ENCODE data around the gene PLAC8. TPM values are rescaled to one million over a fixed set of nuclear protein-coding genes. Genes with fewer than 3 reads are reported as not detected.
A peak's percentile ranks its signal among the peaks of the same experiment; 100 is the strongest.
"Not testable (repeated sequence)": the region's sequence is repeated elsewhere in the genome, so short reads cannot be mapped to it uniquely, and the experiment has no call there.

PLAC8 gene
- total and polyA plus RNA-seq, 2 donors (not counting 1 experiment from before 2014, with no cell fraction given) = 125 to 499 TPM

GRCh38 chr4:83112231-83112630 is 2.3 kb downstream of the PLAC8 start:
- no peak for TF ChIP-seq CTCF (IDR thresholded peaks at IDR 0.05)
- no peak for TF ChIP-seq EZH2 (IDR thresholded peaks at IDR 0.05; ENCODE audit: borderline replicate concordance, insufficient read depth, low read depth, low read length, poor library complexity, severe bottlenecking)
- H3K4me1 Mint-ChIP-seq = peaks cover 55% of the 10 kb centered on the region

GRCh38 chr4:83111751-83112141 is 2.8 kb downstream of the PLAC8 start:
- H2AFZ ChIP-seq (ENCODE audit: insufficient read depth, low read depth, low read length, poor library complexity, severe bottlenecking); H3K9me3 ChIP-seq (ENCODE audit: control extremely low read depth in 1 of 3, control insufficient read depth in 2 of 3, insufficient read depth in 1 of 3, low read length in 2 of 3); ATAC-seq (ENCODE audit: low read depth); H3K27me3 ChIP-seq (replicated peaks in 1 of 4; ENCODE audit: control extremely low read depth in 1 of 4, control insufficient read depth in 3 of 4, insufficient read depth in 4 of 4, low read length in 3 of 4); H3K27me3 Mint-ChIP-seq; H3K9me3 Mint-ChIP-seq (ENCODE audit: insufficient read depth): not testable (repeated sequence)
- H3K4me3 Mint-ChIP-seq = peak overlapping the region; percentile 81
- ChIA-PET CTCF (interaction anchor here (0.8 to 5.9 kb wide), 13 partner anchors 12 to 171 kb away, joined by 3 to 72 read pairs (median 17); partner anchors contain the start of gene COQ2), POLR2A (interaction anchor here (0.7 to 3.1 kb wide), 5 partner anchors 14 to 143 kb away, joined by 3 to 14 read pairs (median 6); no protein-coding TSS in a partner anchor)
- peak; percentile 23 for DNase-seq
- no CpG with 5 or more reads among the region's 7 CpGs for WGBS (ENCODE audit: insufficient coverage)
- Histone ChIP-seq H4K20me1 (ENCODE audit: control insufficient read depth, insufficient read depth, low read length, poor library complexity, severe bottlenecking) (peaks cover 25% of the 10 kb centered on the region), H3K27ac (ENCODE audit: low read length in 2 of 2) (peak overlapping the region; percentile 91), H3K36me3 (replicated peaks in 1 of 2; ENCODE audit: control extremely low read depth in 1 of 2, control insufficient read depth in 1 of 2, extremely low read depth in 1 of 2, insufficient read depth in 2 of 2, low read length in 1 of 2) (peaks cover 0 to 30% of the 10 kb centered on the region in 2 experiments), H3K4me2 (replicated peaks; ENCODE audit: low read depth, low read length, poor library complexity, severe bottlenecking) (peak overlapping the region; percentile 79), H3K4me3 (ENCODE audit: control extremely low read depth in 1 of 5, extremely low read depth in 1 of 5, insufficient read depth in 1 of 5, low read depth in 2 of 5, low read length in 4 of 5) (peak overlapping the region; percentile 64 to 100 (median 75)), H3K9ac (ENCODE audit: low read length) (peak overlapping the region; percentile 84), H3K4me1 (ENCODE audit: control insufficient read depth in 2 of 2, insufficient read depth in 2 of 2, low read length in 2 of 2) (peaks cover 50 to 53% of the 10 kb centered on the region in 2 donors), H3K79me2 (ENCODE audit: control insufficient read depth, insufficient read depth, low read length) (peaks cover 92% of the 10 kb centered on the region)
- intact Hi-C loops (cut with micrococcal nuclease) = loop anchor here (2.0 to 10.0 kb wide), 5 partner anchors 27 to 207 kb away; partner anchors contain the start of gene THAP9
- H3K27ac Mint-ChIP-seq = peak overlapping the region; percentile 95
- peaks cover 55% of the 10 kb centered on the region for H3K4me1 Mint-ChIP-seq

More at GRCh38 chr4:83112231-83112630, 2.3 kb downstream of the PLAC8 start:
- Histone ChIP-seq H3K27me3 (replicated peaks in 1 of 4; ENCODE audit: control extremely low read depth in 1 of 4, control insufficient read depth in 3 of 4, insufficient read depth in 4 of 4, low read length in 3 of 4) (no peaks in the 10 kb centered on the region), H3K79me2 (ENCODE audit: control insufficient read depth, insufficient read depth, low read length) (peaks cover 87% of the 10 kb centered on the region), H3K4me1 (ENCODE audit: control insufficient read depth in 2 of 2, insufficient read depth in 2 of 2, low read length in 2 of 2) (peaks cover 49 to 52% of the 10 kb centered on the region in 2 donors), H3K4me2 (replicated peaks; ENCODE audit: low read depth, low read length, poor library complexity, severe bottlenecking) (peak overlapping the region; percentile 79), H3K4me3 (ENCODE audit: control extremely low read depth in 1 of 5, extremely low read depth in 1 of 5, insufficient read depth in 1 of 5, low read depth in 2 of 5, low read length in 4 of 5) (peak overlapping the region; percentile 66 to 100 (median 74)), H2AFZ (ENCODE audit: insufficient read depth, low read depth, low read length, poor library complexity, severe bottlenecking) (no peak overlapping the region), H4K20me1 (ENCODE audit: control insufficient read depth, insufficient read depth, low read length, poor library complexity, severe bottlenecking) (peaks cover 20% of the 10 kb centered on the region), H3K27ac (ENCODE audit: low read length in 2 of 2) (peak overlapping the region; percentile 80 to 91), H3K36me3 (replicated peaks in 1 of 2; ENCODE audit: control extremely low read depth in 1 of 2, control insufficient read depth in 1 of 2, extremely low read depth in 1 of 2, insufficient read depth in 2 of 2, low read length in 1 of 2) (peaks cover 0 to 26% of the 10 kb centered on the region in 2 experiments), H3K9me3 (ENCODE audit: control extremely low read depth in 1 of 3, control insufficient read depth in 2 of 3, insufficient read depth in 1 of 3, low read length in 2 of 3) (no peaks in the 10 kb centered on the region), H3K9ac (ENCODE audit: low read length) (peak overlapping the region; percentile 93)
- intact Hi-C loops (cut with micrococcal nuclease) = loop anchor here (2.0 to 10.0 kb wide), 2 partner anchors 33 to 207 kb away; partner anchors contain the start of gene THAP9
- H3K9me3 Mint-ChIP-seq (ENCODE audit: insufficient read depth) = no peaks in the 10 kb centered on the region
- peak overlapping the region; percentile 93 for H3K27ac Mint-ChIP-seq
- WGBS (ENCODE audit: insufficient coverage) = 0% methylated on average over 1 of the region's 2 CpGs
- no peaks in the 10 kb centered on the region for H3K27me3 Mint-ChIP-seq
- CTCF ChIA-PET = interaction anchor here (0.9 to 5.9 kb wide), 17 partner anchors 11 to 174 kb away, joined by 3 to 72 read pairs (median 8); partner anchors contain the start of gene COQ2
- peak overlapping the region; percentile 93 for H3K4me3 Mint-ChIP-seq
- ATAC-seq (ENCODE audit: low read depth) (peak; percentile 37), DNase-seq (peak; percentile 86)
- POLR2A ChIA-PET = interaction anchor here (0.5 to 2.1 kb wide), 6 partner anchors 11 to 142 kb away, joined by 4 to 14 read pairs (median 6); no protein-coding TSS in a partner anchor
